ENCODE measurements around the gene PRUNE1.

PRUNE1 gene

GRCh38 chr1:151048645-151049032 is 40.4 kb downstream of the PRUNE1 start:
- DNase-seq (no peak), ATAC-seq (peak; percentile 16)
- peaks cover 59% of the 10 kb centered on the region for H3K4me1 Mint-ChIP-seq
- H3K27ac Mint-ChIP-seq = peak overlapping the region; percentile 96 to 98
- no peaks in the 10 kb centered on the region for H3K9me3 Mint-ChIP-seq
- H3K4me3 Mint-ChIP-seq = peak overlapping the region; percentile 92 to 96
- no peaks in the 10 kb centered on the region for H3K27me3 Mint-ChIP-seq

GRCh38 chr1:151049458-151049857 is 41.2 kb downstream of the PRUNE1 start:
- peak overlapping the region in 1 of 2 donors; percentile 48 for H3K4me3 Mint-ChIP-seq
- no peaks in the 10 kb centered on the region for H3K9me3 Mint-ChIP-seq
- DNase-seq = no peak
- H3K4me1 Mint-ChIP-seq = peaks cover 56% of the 10 kb centered on the region
- H3K27ac Mint-ChIP-seq = no peak overlapping the region
- ATAC-seq = no peak
- H3K27me3 Mint-ChIP-seq = no peaks in the 10 kb centered on the region

DNA sequence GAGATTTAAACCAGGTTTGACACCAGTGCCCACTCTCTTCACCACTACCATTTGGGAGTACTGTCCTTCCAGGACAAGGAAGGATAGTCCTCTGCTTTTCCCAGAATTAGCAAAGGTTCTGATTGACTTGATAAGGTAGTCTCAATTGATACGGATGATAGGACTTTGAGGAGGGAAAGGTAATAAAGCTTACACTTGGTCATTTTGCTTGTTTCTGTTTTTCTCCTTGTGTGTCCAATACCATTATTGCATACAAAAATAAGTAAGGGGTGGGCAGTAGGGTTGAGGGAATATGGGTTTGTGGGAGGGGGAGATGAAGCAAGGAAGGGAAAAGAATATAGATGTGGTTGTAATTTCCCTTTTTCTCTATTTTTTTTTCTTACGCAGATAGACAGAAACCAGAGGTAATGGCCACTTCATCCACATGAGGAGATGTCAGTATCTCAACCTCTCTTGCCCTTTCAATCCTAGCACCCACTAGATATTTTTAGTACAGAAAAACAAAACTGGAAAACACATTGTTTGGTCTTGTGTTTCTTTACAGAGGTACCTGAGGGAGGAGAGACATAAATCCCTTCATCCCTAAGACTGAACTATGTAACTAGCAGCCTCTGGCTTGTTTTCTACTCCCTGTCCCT is 41.9 kb downstream of the PRUNE1 start:
- H3K27ac Mint-ChIP-seq = no peak overlapping the region
- no peak for ATAC-seq
- H3K4me3 Mint-ChIP-seq = no peak overlapping the region
- DNase-seq = no peak
- H3K9me3 Mint-ChIP-seq = no peaks in the 10 kb centered on the region
- no peaks in the 10 kb centered on the region for H3K27me3 Mint-ChIP-seq
- H3K4me1 Mint-ChIP-seq = peaks cover 63% of the 10 kb centered on the region

GRCh38 chr1:151051356-151052009 is 43.2 kb downstream of the PRUNE1 start:
- ATAC-seq = no peak
- Mint-ChIP-seq H3K4me3 (no peak overlapping the region), H3K27me3 (no peaks in the 10 kb centered on the region), H3K9me3 (no peaks in the 10 kb centered on the region), H3K27ac (no peak overlapping the region), H3K4me1 (peaks cover 69% of the 10 kb centered on the region)
- no peak for DNase-seq

GRCh38 chr1:151054971-151055547 is 46.8 kb downstream of the PRUNE1 start:
- Mint-ChIP-seq H3K4me3 (peak overlapping the region; percentile 93 to 95), H3K9me3 (no peaks in the 10 kb centered on the region), H3K27me3 (no peaks in the 10 kb centered on the region), H3K4me1 (peaks cover 65% of the 10 kb centered on the region), H3K27ac (peak overlapping the region; percentile 67 to 89)
- ATAC-seq (no peak), DNase-seq (no peak)

GRCh38 chr1:151055581-151055980 is 47.3 kb downstream of the PRUNE1 start:
- DNase-seq (no peak), ATAC-seq (no peak)
- Mint-ChIP-seq H3K27me3 (no peaks in the 10 kb centered on the region), H3K4me1 (peaks cover 64% of the 10 kb centered on the region), H3K9me3 (no peaks in the 10 kb centered on the region), H3K27ac (peak overlapping the region; percentile 57 to 94), H3K4me3 (peak overlapping the region; percentile 93 to 95)

DNA sequence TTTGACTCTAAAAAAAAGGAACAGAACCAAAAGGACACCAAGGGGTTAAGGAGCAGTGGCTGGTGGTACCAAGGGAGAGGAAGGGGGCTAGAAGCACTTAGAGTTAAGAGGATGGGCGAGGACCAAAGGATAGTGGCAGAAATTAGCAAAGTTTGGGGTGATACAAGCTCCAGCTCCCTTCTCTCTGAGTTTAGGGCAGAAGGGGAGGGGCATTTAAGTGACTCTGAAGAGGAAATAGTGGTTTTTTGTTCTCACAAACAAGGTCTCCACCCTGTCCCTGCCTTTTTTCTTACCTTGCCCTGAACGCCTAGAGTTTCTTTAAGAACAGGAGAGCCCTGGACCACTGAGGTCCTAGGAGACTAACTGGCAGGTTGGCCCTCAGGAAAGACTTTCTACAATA is 47.9 kb downstream of the PRUNE1 start:
- Mint-ChIP-seq H3K9me3 (no peaks in the 10 kb centered on the region), H3K27ac (peak overlapping the region; percentile 57 to 94), H3K4me1 (peaks cover 68% of the 10 kb centered on the region), H3K27me3 (no peaks in the 10 kb centered on the region), H3K4me3 (peak overlapping the region; percentile 93 to 95)
- ATAC-seq (no peak), DNase-seq (no peak)

- H3K27ac Mint-ChIP-seq = peak overlapping the region; percentile 94 to 98
- peak; percentile 31 to 48 for DNase-seq
Measured at GRCh38 chr1:151058692-151059091, 50.4 kb downstream of the PRUNE1 start.

GRCh38 chr1:151059109-151060006 is 51.1 kb downstream of the PRUNE1 start, which contains the start of gene CDC42SE1:
TSS of gene CDC42SE1 (minus strand) at chr1:151059622. CDS start at chr1:151055730, 3,892 bp downstream.
- H3K27me3 Mint-ChIP-seq = no peaks in the 10 kb centered on the region
- H3K4me1 Mint-ChIP-seq = peaks cover 79% of the 10 kb centered on the region
- no peaks in the 10 kb centered on the region for H3K9me3 Mint-ChIP-seq
- peak within 1 kb of the TSS; percentile 93 to 95 for H3K4me3 Mint-ChIP-seq
- peak within 1 kb of the TSS; percentile 94 to 98 for H3K27ac Mint-ChIP-seq
- DNase-seq (peak; percentile 89 to 92), ATAC-seq (peak; percentile 85)

More at GRCh38 chr1:151058692-151059091, 50.4 kb downstream of the PRUNE1 start:
- Mint-ChIP-seq H3K4me3 (peak overlapping the region; percentile 93 to 95), H3K27me3 (no peaks in the 10 kb centered on the region), H3K9me3 (no peaks in the 10 kb centered on the region), H3K4me1 (peaks cover 75% of the 10 kb centered on the region)
- ATAC-seq = no peak

GRCh38 chr1:151060007-151060656 is 51.9 kb downstream of the PRUNE1 start, which contains the start of gene MLLT11:
TSS of gene MLLT11 (plus strand) at chr1:151060397. CDS start at chr1:151067225, 6,828 bp downstream.
- ATAC-seq (no peak), DNase-seq (peak; percentile 17 to 30)
- peak within 1 kb of the TSS; percentile 93 to 95 for H3K4me3 Mint-ChIP-seq
- peaks cover 75% of the 10 kb centered on the region for H3K4me1 Mint-ChIP-seq
- H3K9me3 Mint-ChIP-seq = no peaks in the 10 kb centered on the region
- H3K27ac Mint-ChIP-seq = peak within 1 kb of the TSS; percentile 94 to 98
- no peaks in the 10 kb centered on the region for H3K27me3 Mint-ChIP-seq

DNA sequence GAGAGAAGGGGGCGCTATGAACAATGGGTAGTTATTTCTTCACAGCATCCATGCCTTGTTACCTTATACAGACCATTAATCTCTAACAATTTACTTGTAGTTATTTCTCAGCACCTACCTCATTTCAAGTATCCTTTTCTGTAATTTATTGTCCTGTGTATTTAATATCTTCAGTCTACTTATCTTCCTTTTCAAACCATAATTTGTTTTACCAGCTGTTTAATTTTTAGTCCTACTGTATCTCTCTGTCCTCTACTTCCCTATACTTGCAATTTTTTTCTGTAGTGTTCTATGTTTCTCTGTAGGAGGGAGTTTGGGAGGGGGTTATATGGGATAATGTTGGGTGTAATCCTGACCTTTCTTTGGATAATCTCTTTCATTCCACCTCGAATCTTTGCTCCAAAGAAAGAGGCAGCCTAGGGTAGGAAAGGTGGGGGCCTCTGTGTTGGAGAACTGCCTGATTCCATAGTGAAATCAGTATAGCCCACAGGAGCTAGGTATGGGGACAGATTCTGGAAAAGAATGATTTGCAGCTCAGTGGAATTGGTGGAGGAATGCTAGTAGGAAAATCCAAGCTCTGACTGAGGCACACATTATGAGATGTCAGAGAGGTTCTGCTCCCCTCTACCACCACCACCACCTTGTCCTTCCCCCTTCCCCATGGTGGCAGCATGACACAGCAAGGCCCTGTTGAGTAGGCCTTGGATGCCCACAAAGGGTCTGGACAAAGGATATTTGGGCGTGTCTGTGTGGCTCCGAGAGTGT is 52.6 kb downstream of the PRUNE1 start:
- peak overlapping the region; percentile 93 to 95 for H3K4me3 Mint-ChIP-seq

GRCh38 chr1:151061704-151062103 is 53.5 kb downstream of the PRUNE1 start:
- H3K9me3 Mint-ChIP-seq = no peaks in the 10 kb centered on the region
- H3K27me3 Mint-ChIP-seq = no peaks in the 10 kb centered on the region
- no peak for ATAC-seq
- H3K4me1 Mint-ChIP-seq = peaks cover 60% of the 10 kb centered on the region
- H3K27ac Mint-ChIP-seq = no peak overlapping the region
- peak overlapping the region in 1 of 2 donors; percentile 95 for H3K4me3 Mint-ChIP-seq
- no peak for DNase-seq

More for the DNA sequence above, 52.6 kb downstream of the PRUNE1 start:
- ATAC-seq = no peak
- no peaks in the 10 kb centered on the region for H3K27me3 Mint-ChIP-seq
- H3K9me3 Mint-ChIP-seq = no peaks in the 10 kb centered on the region
- peak overlapping the region; percentile 94 to 98 for H3K27ac Mint-ChIP-seq
- DNase-seq = no peak
- H3K4me1 Mint-ChIP-seq = peaks cover 68% of the 10 kb centered on the region

GRCh38 chr1:151062741-151063371 is 54.6 kb downstream of the PRUNE1 start:
- no peaks in the 10 kb centered on the region for H3K9me3 Mint-ChIP-seq
- no peaks in the 10 kb centered on the region for H3K27me3 Mint-ChIP-seq
- DNase-seq = no peak
- H3K27ac Mint-ChIP-seq = no peak overlapping the region
- peaks cover 48% of the 10 kb centered on the region for H3K4me1 Mint-ChIP-seq
- peak overlapping the region in 1 of 2 donors; percentile 10 for H3K4me3 Mint-ChIP-seq
- no peak for ATAC-seq
